GM21360 (cell line): ENCODE results near the gene PPP4R2.
"Not testable (repeated sequence)": the region's sequence is repeated elsewhere in the genome, so short reads cannot be mapped to it uniquely, and the experiment has no call there.

Source experiments
- ATAC-seq: cut with Tn5 transposase; IDR thresholded peaks from one replicate; pipeline ENCODE4 v1.9.1; 2021; ENCODE audit warnings: mild to moderate bottlenecking, moderate library complexity; ENCODE audit not compliant: unreplicated experiment

Gene PPP4R2

DNA sequence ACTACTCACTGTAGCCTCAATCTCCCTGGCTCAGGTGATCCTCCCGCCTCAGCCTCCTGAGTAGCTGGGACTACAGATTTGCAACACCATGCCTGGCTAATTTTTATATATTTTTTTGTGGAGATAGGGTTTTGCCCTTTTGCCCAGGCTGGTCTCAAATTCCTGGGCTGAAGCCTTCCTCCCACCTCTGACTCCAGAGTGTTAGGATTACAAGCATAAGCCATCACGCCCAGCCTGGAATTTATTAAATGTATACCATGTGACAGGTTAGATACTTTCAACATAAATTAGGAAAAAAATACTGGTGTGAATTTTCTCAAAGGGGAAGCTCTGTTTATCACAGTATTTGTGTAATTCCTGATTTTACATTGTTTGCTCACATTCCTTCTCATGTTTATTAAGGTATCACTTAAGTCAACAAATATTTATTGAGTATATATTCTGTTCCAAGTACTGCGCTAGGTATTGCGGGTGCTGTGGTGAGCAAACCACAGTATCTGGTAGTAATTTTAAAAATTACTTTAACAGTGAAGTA, 24.8 kb downstream of the PPP4R2 start:
- no peak for ATAC-seq

DNA sequence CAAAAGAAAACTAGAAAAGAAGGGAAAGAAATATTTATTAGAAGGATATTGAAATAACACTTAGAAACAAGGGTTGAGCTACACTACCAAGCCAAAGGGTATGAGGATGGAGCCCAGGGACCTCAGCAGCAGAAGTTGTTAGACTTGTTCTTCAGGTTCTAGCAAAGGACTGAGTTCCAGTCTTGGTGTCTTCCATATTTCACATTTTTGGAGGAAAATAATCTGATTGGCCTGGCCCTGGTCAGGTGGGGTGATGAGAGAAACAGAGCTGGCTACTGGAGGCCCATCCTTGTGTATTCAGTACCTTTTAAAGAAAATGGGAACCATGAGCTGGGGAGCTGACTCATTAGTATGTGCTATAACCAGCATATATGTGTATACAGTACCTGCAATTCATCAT, 28.2 kb downstream of the PPP4R2 start:
- ATAC-seq: no peak

DNA sequence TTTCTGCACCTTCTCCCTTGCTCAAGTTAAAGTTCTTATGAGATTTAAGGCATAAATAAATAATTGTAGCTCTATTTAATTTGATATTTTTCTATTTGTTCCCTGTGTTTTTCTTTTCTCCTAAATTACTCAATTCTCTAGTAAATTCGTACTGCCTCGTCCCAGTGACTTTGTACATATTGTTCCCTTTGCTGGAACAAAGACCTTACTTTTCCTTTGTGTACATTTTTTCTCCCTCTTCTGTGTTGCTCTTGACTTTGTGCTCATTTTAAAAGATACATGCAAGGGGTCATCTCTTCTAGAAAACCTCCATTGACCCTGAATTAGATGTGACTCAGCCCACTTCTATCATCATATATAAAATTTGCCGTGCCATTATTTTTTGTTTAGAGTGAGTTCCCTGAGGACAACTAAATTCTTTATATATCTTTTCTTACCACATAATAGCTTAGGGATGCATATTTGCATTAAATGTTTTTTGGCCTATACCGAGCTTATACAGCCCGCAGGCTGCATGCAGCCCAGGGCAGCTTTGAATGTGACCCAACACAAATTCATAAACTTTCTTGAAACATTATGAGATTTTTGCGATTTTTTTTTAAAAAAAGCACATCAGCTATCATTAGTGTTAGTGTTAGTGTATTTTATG, 29.6 kb downstream of the PPP4R2 start:
- ATAC-seq: no peak

DNA sequence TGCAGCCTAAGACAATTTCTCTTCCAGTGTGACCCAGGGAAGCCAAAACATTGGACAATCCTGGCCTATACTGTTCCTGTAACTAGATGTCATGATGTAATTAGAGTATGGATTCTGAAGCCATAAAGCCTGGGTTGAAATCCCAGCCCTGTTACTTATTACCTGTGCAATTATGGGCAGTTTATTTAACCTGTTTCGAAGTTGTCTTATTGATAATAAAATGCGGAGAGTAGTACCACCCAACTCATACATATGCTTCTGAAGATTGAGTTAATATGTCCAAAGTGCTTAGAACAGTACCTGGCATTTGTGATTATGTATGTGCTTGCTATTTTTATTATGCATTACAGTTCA, 30.1 kb downstream of the PPP4R2 start:
- no peak for ATAC-seq

DNA sequence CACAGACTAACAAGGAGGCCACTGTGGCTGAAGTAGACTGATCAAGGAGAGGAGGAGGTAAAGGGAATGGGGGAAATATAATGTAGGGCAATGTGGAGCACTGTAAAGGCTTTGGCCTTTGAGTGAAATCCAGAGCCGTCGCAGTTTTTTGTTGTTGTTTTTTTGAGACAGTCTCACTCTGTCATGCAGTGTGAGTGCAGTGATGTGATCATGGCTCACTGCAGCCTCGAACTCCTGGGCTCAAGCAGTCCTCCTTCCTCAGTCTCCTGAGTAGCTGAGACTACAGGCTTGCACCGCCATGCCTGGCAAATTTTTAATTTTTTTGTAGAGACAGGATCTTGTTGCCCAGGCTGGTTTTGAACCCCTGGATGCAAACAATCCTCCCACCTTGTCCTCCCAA, 32.2 kb downstream of the PPP4R2 start:
- no peak for ATAC-seq

DNA sequence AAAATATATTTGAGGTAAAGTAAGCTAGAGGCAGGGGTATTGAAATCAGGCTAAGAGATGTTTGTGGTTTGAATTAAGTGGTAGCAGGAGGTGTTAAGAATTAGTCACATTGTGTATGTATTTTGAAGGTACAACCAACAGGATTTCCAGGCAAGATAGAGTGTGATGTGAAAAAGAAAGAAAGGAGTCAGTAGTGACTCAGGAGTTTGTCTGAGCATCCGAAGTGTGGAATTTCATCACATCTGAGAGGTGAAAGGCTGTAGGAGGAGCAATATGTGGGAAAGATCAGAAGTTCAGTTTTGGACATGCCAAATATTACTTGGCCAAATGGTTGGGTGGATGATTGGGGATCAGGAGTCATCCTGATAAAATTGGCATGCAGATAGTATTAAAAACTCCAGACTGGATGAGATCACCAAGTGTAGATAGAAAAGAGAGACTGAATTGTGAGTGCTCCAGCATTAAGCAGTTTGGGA, 32.7 kb downstream of the PPP4R2 start:
- ATAC-seq: no peak

DNA sequence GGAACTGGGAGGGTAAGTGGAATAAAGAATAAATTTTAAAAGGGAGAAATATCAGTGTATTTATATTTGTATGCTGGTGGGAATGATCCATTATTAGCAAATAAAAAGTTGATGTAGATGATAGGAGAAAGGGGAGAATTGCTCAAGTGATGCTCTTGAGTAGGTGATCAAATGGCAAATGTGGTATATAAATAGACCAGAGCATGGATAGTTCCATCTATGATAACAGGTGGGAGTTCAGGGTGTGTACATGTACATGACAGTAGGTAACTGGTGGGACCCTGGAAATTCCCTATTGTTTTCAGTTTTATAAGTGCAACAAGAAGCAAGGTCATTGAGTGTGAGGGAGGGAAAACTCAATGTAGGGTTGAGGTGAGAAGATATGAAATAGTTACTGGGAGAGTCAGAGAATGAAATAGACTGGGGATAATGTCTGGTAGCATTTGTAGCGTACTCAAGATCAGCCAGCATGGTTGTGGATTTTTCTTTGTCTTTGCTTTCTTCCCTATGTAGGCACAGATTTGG, 33.5 kb downstream of the PPP4R2 start:
- ATAC-seq: no peak

DNA sequence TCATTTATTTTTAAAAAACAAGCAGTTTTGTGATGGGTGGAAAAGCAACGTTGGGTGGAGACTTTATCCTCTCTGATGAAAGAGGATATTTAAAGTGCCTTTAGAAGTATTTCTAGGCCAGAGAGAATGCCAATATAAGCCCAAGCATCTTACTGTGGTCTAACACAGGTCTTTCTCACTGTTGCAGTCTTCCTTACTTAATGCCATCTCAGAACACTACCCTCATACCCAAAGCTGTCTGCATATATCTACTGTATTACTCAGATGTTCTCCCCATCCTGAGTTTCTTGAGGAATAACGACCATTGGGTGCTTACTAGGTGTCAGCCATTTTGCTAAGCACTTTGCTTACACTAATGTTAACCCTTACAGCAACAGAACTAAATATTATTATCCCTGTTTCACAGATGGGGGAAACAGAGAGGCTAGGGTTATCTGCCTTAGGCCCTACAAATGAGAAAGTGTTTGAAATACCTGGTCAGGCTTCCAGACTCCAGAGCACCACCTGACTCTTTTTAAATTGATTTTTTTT, 35.0 kb downstream of the PPP4R2 start:
- ATAC-seq: no peak

DNA sequence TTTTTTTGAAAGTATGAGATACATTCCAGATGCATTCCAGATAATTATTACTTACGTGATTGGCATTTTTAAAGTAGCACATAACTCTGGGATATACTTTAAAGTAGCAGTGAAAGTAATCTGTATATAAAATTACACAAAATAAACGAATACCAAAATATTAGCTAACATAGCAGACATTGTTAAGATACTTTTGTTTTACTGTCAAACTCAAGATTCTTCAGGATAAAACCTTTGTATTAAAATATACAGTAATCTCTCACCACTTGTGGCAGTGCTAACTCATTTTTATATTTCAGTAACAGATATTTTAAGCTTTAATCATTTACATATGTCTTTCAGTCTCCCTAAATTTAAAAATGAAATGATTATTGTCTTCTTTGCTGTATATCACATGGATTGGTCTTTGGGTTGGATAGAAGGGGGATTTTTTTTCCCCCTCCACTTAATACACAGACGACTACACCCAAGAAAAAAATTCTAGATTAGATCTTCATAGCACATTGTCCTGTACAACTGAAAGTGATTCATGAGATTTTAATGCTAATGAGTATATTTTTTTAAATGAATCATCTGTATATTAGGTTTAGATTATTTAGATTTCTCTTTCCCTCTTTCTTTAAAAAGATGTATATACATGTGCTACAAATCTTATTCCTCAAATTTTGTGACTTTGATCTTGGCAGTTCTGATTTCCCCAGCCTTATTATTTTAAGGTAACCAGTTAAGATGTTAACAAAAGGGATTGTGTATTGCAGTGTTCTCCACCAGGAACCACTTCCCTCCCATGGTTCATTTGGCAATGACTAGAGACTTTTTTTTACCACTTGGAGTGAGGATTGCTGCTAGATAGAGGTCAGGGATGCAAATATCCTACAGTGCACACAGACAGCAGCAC, 40.3 kb downstream of the PPP4R2 start:
- ATAC-seq: no peak

DNA sequence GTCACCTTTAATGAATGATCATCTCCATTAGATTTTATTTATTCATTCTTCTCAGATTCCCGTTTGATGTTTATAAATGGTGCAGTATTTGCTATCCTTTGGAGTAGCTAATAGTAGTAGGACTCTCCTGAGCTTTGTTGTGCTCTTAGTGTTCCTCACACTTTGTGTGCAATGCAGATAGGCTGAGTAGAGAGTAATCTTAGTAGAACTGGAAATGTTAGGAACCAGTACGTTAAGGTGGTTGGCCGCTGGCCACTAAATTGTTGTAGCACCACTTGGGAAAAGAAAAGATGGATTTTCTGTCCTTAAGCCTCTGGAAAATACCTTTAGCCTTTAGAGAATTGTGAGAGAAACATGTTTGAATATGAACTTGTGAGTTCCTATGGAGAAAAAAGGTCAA, 44.9 kb downstream of the PPP4R2 start:
- no peak for ATAC-seq

DNA sequence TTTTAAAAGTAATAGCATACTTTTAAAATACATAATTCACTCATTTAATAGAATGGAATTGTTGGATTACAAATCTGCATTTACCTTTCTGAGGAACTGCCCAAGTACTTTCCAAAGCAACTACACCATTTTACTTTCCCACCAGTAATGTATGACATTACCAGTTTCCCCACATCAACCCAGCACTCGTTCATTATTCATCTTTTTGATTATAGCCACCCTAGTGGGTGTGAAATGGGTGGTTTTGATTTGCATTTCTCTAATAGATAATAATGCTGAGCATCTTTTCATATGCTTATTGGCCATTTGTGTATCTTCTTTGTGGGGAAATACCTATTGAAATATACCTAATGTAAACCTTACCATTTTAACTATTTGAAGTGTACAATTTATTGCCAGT, 46.8 kb downstream of the PPP4R2 start:
- ATAC-seq: no peak

DNA sequence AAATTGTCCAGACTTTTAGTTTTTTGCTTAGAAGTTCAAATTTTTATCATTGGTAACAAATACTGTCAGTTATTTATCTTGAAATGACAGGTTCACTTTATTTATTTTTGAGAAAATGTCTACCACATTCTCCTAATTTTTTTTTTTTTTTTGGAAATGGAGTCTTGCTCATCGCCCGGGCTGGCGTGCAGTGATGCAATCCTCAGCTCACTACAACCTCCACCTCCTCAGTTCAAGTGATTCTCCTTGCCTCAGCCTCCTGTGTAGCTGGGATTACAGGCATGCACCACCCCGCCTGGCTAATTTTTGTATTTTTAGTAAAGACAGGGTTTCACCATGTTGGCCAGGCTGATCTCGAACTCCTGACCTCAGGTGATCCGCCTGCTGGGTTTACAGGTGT, 48.8 kb downstream of the PPP4R2 start:
- no peak for ATAC-seq

DNA sequence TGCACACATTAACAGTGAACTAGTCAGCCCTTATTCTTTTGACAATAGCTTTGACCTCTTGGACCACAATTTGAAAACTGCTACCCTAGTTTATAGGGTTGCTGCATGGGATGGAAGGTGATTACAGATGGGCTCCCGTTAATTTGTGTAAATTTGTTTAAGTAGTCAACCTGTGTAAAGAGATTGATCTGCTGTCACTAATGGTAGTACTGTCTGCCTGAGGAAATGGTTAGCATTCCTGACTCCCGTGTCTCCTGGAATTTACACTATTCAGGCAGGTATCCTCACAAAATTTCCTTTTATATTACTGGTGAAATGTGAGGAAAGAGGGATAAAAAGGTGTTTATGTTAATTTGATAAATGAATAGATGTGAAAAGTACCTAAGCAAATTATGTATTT, 49.6 kb downstream of the PPP4R2 start:
- no peak for ATAC-seq

DNA sequence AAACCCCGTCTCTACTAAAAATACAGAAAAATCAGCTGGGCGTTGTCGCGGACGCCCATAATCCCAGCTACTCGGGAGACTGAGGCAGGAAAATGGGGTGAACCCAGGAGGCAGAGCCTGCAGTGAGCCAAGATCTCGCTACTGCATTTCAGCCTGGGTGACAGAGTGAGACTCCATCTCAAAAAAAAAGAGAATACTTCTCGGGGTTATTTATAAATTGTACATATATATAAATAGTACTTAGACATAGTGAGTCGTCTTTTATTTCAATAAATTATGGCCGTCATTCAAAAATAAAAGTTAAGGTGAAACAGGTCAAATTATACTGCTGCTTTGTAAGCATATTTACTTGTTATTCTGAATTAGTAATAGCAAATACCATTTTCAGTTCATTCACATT, 52.7 kb downstream of the PPP4R2 start:
- ATAC-seq: no peak

DNA sequence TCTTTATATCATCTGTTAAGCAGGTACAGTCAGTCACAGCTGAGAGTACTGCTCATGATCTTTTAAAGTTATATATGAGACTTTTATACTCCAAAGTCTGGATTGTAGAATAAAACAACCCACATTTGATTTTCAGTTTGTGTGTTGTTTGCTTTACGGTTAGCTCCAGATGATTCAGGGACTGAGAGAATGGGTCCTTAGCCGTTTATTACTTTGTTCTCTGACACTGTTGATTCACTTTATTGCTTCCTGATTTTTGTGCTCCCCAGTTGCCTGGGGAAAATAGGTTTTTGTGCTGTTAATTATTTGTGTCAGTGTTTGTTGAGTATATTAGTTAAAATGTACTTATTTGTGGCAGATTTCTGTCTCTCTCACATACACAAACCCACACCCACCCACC, 56.2 kb downstream of the PPP4R2 start:
- ATAC-seq: no peak

DNA sequence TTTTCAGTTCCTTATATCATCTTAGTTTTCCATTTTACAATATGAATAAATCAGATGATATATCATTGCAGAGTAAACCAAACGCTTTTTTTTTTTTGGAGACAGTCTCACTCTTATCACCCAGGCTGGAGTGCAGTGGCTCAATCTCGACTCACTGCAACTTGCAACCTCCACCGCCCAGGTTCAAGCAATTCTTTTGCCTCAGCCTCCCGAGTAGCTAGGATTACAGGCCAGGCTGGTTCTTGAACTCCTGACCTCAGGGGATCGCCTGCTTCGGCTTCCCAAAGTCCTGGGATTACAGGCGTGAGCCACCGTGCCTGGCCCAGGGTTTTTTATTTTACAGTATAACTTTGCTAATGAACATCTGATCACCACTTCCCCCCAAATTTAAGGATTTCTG, 59.0 kb downstream of the PPP4R2 start:
- no peak for ATAC-seq

DNA sequence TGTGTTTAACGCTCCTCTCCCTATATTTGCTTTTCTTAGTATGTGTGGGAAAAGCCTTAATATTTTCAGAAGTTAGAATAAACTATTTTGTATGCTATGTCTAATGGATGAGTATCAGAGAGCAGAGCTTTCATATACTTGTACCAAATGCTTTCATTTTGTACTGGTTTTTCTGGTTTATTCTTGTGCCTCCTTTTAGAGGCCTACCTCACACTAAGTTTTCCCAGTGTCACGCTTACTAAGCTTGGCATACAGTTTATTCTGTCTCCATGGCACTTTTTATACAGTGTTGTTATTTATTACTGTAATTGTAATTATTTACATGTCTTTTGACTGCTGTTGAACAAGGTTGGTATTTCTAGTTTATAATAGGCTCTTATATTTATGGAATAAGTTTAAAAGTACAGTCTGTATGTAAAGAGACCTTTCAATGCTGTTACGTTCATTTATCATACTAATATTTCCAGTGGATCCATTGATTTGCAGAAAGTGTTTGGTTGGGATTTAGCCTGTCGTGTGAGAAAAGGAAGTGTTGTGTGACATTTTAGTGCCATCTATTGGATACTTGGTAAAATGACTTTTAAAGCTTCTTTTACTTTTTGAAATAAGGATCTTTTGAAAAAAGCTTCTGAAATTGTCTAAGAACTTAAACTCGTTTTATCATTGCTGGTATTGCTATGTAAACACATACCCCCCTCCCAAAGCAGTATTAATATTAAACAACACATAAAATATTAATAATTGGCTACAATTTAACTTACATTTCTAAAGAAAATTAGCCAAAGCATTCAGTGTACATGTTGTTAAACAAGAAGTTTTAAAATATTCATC, 59.6 kb downstream of the PPP4R2 start:
- ATAC-seq: no peak

DNA sequence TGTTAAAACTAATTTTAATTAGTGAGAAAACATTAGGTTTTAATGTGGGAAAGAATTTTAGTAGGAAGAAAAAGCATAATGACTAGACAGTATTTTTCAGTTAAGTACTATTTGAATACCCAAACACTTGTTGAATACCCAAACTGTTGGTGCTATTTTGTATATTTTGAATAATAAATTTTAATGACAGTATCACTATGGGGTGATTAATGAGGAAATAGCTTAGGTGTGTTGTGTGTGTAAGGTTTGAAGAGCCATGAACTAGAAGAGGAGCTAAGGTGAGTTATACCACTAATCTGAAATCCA, 60.2 kb downstream of the PPP4R2 start:
- no peak for ATAC-seq

DNA sequence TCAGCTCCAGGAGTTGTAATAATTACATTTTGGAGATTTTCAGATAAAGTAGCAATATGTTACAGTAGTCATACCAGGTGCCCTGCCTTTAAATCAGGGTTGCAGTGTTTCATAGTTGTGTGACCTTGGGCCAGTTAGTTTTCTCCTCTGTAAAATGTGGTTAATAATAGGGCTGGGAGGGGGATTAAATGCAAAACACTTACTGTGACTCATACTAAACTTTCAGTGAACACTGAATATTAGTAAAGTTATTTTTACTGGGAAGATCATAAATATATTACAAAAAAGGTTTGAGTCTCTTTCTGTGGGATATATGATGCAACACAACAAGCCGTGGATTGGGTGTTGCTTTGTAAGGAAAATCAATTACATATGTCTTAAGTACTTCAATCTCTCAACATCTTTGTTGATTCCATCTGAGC, 63.7 kb downstream of the PPP4R2 start:
- no peak for ATAC-seq

DNA sequence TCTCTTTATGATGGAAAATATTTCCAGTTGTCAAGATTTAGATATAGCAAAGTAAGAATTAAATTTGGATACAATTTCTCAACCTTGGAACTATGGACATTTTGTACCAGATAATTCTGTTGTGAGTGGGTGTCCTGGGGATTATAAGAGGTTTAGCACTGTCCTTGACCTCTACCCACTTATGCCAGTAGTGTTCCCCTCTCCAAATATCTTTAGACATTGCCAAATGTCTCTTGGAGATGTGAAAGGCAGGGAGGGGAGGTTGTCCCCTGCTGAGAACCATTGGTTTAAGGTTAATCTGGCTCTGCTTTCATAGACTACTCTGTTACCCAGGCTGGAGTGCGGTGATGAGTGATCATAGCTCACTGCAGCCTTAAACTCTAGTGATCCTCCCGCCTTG, 64.8 kb downstream of the PPP4R2 start, which contains the start of gene EBLN2:
TSS of gene EBLN2 (plus strand) at position 244 of the 400 bp plus-strand sequence. CDS start 423 bp downstream, outside the sequence.
- ATAC-seq: no peak

DNA sequence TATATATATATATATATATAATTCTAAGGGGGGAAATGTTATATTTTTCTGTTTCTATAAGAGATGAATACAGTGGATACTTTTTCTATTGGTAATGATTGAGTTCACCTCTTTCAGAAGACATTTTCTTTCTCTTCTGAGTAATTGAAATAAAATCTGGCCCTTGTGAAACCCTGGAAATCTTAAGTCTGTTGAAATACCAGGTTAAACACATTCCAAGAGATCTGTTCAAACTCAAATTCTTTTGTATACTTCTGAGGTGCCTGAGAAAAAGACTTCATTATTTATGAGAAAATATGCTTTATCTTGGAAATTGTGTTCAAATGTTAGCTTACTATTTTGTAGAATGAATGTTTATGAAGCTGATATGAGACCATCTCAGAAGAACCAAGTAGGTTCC, 69.6 kb downstream of the PPP4R2 start:
- ATAC-seq: not testable (repeated sequence)
